Measurements from ENCODE around the gene HEPN1. TPM values are rescaled to one million over a fixed set of nuclear protein-coding genes. Genes with fewer than 3 reads are reported as not detected.

HEPN1 gene
- total RNA-seq, 2 donors from 2014 or later = not detected

DNA sequence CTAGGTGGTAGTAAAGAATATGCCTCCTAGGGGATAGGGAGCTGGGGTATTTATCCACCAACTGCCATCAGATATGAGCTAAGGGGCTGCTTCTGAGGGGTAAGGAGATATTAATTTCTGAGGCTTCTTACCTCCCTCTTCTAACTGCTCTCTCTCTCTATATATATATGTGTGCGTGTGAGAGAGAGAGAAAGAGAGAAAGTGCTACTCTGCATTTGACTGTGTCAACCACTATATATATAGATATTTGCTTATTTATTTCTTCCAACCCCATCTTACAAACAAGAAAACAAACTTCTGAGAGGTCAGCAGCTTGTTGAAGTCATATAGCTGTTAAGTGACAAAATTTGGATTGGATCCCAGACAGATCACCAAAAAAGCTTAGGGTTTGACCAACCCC, 22.7 kb downstream of the HEPN1 start:
- Histone ChIP-seq H3K9me3 (no peaks in the 10 kb centered on the region), H3K4me1 (replicated peaks) (no peaks in the 10 kb centered on the region), H3K27ac (no peak overlapping the region), H3K27me3 (replicated peaks; ENCODE audit: insufficient read depth) (no peaks in the 10 kb centered on the region), H3K4me3 (no peak overlapping the region), H3K36me3 (no peaks in the 10 kb centered on the region)
- TF ChIP-seq POLR2AphosphoS5 (IDR thresholded peaks at IDR 0.05) (no peak), POLR2A (IDR thresholded peaks at IDR 0.05) (no peak)
- TF ChIP-seq, protein P1, sequence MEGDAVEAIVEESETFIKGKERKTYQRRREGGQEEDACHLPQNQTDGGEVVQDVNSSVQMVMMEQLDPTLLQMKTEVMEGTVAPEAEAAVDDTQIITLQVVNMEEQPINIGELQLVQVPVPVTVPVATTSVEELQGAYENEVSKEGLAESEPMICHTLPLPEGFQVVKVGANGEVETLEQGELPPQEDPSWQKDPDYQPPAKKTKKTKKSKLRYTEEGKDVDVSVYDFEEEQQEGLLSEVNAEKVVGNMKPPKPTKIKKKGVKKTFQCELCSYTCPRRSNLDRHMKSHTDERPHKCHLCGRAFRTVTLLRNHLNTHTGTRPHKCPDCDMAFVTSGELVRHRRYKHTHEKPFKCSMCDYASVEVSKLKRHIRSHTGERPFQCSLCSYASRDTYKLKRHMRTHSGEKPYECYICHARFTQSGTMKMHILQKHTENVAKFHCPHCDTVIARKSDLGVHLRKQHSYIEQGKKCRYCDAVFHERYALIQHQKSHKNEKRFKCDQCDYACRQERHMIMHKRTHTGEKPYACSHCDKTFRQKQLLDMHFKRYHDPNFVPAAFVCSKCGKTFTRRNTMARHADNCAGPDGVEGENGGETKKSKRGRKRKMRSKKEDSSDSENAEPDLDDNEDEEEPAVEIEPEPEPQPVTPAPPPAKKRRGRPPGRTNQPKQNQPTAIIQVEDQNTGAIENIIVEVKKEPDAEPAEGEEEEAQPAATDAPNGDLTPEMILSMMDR (IDR thresholded peaks at IDR 0.05) = no peak
- DNase-seq (ENCODE audit: low spot score) = no peak
- intact Hi-C loops (cut with DNase I) = no loop called here
- WGBS = 90% methylated on average over 1 of the region's 1 CpG

DNA sequence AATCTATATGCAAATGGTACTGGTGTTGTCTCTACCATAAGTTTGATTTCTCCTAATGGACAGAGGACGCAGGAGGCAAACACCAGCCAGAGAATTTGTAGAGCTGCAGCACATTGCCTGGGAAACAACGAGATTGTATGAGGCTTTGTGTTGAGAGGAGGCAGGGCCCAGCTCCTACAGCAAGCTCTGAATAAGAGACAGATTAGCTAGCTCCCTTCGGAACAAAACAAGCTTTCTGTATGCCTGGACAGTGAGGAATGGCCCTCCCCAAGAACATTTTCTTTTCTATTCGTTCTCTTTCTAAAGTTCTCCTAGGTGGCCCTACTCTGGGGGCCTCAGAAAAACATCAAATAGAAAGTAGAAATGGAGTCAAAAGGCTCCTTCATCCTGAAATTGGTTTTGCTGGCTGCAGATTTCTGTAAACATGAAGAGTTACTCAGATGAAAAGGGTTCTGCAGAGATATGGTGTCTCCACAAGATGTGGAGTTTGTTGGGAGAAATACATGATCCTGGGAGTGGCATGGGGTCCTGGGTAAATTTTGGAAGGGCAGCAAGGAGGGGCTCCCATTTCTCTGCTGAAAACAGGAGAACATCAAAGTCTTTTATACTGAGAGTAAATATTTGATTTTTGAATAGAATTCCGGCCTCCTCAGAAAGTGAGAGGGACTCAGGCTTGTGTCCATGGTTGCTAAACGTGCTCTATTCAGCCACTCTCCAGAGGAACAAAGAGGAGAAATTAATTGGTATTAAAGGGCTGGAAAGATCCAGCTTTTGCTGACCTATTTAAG, 23.6 kb downstream of the HEPN1 start:
- Histone ChIP-seq H3K27ac (no peak overlapping the region), H3K4me1 (replicated peaks) (no peaks in the 10 kb centered on the region), H3K27me3 (replicated peaks; ENCODE audit: insufficient read depth) (no peaks in the 10 kb centered on the region), H3K9me3 (no peaks in the 10 kb centered on the region), H3K4me3 (no peak overlapping the region), H3K36me3 (no peaks in the 10 kb centered on the region)
- TF ChIP-seq POLR2A (IDR thresholded peaks at IDR 0.05) (no peak), POLR2AphosphoS5 (IDR thresholded peaks at IDR 0.05) (no peak)
- TF ChIP-seq, protein P1 (IDR thresholded peaks at IDR 0.05) = no peak
- DNase-seq (ENCODE audit: low spot score) = no peak
- intact Hi-C loops (cut with DNase I) = no loop called here
- WGBS = 51% methylated on average over 6 of the region's 6 CpGs

DNA sequence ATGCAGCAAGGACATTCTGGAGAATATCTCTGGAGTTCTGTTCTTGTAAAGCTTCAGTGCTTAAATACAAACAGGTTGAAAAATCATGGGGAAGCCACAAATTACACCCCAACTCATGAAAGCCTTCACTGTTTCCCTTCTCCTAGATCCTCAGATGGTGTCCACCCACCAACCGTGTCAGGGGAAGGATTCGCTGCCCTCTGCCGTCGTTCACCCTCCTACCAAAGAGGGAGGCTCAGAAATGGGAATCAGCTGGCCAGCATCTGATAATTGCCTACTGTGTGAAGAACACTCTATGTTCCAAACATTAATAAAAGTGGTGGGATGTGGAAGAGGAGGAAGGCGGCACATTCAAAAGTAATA, 24.2 kb downstream of the HEPN1 start:
- no peaks in the 10 kb centered on the region for H3K9me3 ChIP-seq
- intact Hi-C loops (cut with DNase I) = no loop called here
- WGBS = 65% methylated on average over 5 of the region's 5 CpGs
- no peak overlapping the region for H3K4me3 ChIP-seq
- no peak for TF ChIP-seq POLR2AphosphoS5 (IDR thresholded peaks at IDR 0.05)
- H3K36me3 ChIP-seq = no peaks in the 10 kb centered on the region
- H3K27me3 ChIP-seq (replicated peaks; ENCODE audit: insufficient read depth) = no peaks in the 10 kb centered on the region
- H3K27ac ChIP-seq = no peak overlapping the region
- H3K4me1 ChIP-seq (replicated peaks) = no peaks in the 10 kb centered on the region
- DNase-seq (ENCODE audit: low spot score) = no peak

DNA sequence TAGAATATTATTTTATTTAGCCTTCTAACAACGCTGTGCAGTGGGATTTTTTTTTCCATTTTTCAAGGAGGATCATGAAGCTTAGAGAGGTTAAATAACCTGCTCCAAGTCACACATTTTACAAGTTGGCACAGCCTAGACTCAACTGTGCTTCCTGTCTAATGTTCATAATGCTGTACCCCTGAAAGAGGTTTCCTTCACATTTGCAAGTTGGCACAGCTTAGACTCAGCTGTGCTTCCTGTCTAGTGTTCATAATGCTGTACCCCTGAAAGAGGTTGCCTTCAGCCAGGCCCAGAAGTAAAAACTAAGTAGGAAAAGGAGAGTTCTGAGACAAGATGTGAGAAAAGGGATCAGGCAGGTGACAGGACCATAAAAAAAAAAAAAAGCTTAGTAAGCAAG, 24.7 kb downstream of the HEPN1 start:
- H3K27me3 ChIP-seq (replicated peaks; ENCODE audit: insufficient read depth) = no peaks in the 10 kb centered on the region
- no peak overlapping the region for H3K4me3 ChIP-seq
- no peaks in the 10 kb centered on the region for H3K9me3 ChIP-seq
- H3K4me1 ChIP-seq (replicated peaks) = no peaks in the 10 kb centered on the region
- no peak overlapping the region for H3K27ac ChIP-seq
- intact Hi-C loops (cut with DNase I) = no loop called here
- TF ChIP-seq POLR2AphosphoS5 (IDR thresholded peaks at IDR 0.05) = no peak
- TF ChIP-seq, protein P1 (IDR thresholded peaks at IDR 0.05) = no peak
- TF ChIP-seq POLR2A (IDR thresholded peaks at IDR 0.05) = no peak
- DNase-seq (ENCODE audit: low spot score) = no peak
- 38% methylated on average over 1 of the region's 1 CpG for WGBS
- no peaks in the 10 kb centered on the region for H3K36me3 ChIP-seq

DNA sequence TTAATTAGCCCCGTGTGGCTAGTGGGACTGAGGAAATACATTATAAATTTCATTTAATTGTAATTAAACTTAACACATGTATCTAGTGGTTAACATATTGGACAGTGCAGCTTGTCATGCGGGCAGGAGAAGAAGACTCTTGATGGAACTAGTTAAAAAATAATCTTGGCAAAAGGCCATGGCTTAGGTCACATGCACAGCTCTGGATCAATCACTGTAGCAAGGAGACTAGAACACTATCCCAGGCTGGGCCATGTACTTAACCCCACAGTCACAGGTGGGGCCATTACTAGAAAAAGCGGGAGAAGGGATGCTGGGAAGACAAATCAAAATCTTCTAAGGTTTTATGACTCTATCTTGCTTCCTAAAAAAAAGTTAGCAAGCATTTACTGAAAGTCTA, 25.5 kb downstream of the HEPN1 start:
- Histone ChIP-seq H3K27me3 (replicated peaks; ENCODE audit: insufficient read depth) (no peaks in the 10 kb centered on the region), H3K27ac (no peak overlapping the region), H3K9me3 (no peaks in the 10 kb centered on the region), H3K36me3 (no peaks in the 10 kb centered on the region), H3K4me1 (replicated peaks) (no peaks in the 10 kb centered on the region), H3K4me3 (no peak overlapping the region)
- intact Hi-C loops (cut with DNase I) = no loop called here
- no peak for DNase-seq (ENCODE audit: low spot score)
- TF ChIP-seq, protein P1 (IDR thresholded peaks at IDR 0.05) = no peak
- TF ChIP-seq POLR2AphosphoS5 (IDR thresholded peaks at IDR 0.05) = no peak
- no peak for TF ChIP-seq POLR2A (IDR thresholded peaks at IDR 0.05)
- 82% methylated on average over 3 of the region's 3 CpGs for WGBS

Measured in prostate gland (tissue), 2 donors.